ENCODE results near the gene GTF3C4. TPM values are rescaled to one million over a fixed set of nuclear protein-coding genes. Genes with fewer than 3 reads are reported as not detected.
A peak's percentile ranks its signal among the peaks of the same experiment; 100 is the strongest.

GTF3C4 gene
- total RNA-seq, 2 donors from 2014 or later: 28.5 to 29.3 TPM

- Mint-ChIP-seq H3K36me3 (ENCODE audit: low read depth) (peaks cover 33% of the 10 kb centered on the region), H3K9me3 (no peaks in the 10 kb centered on the region), H3K27ac (peak overlapping the region; percentile 91), H3K4me3 (peak overlapping the region; percentile 94), H3K4me1 (peaks cover 20% of the 10 kb centered on the region), H3K27me3 (ENCODE audit: insufficient read depth) (no peaks in the 10 kb centered on the region)
- Histone ChIP-seq H3K36me3 (ENCODE audit: control insufficient read depth, insufficient read depth, low read length) (peaks cover 60% of the 10 kb centered on the region), H3K9me3 (ENCODE audit: control insufficient read depth, low read length) (peaks cover 43% of the 10 kb centered on the region), H3K27me3 (ENCODE audit: control insufficient read depth, insufficient read depth, low read length, poor library complexity, severe bottlenecking) (no peaks in the 10 kb centered on the region), H3K4me1 (ENCODE audit: control insufficient read depth, insufficient read depth, low read length) (peaks cover 3% of the 10 kb centered on the region), H3K27ac (ENCODE audit: low read depth, low read length) (no peak overlapping the region), H3K4me3 (ENCODE audit: low read length) (peak overlapping the region; percentile 96), H3K9ac (ENCODE audit: extremely low read depth, low read length, poor library complexity, severe bottlenecking) (peak overlapping the region; percentile 88)
- 92 to 96% methylated on average over 4 to 6 of the region's 6 CpGs for WGBS, 2 experiments (ENCODE audit: insufficient coverage in 1 of 2, insufficient read length in 1 of 2)
- DNase-seq: no peak
- no peak for TF ChIP-seq CTCF (conservative IDR thresholded peaks at IDR 0.05)
These were observed 1.6 kb downstream of the GTF3C4 start for GRCh38 chr9:132671620-132672412.

- no peaks in the 10 kb centered on the region for H3K27me3 Mint-ChIP-seq (ENCODE audit: insufficient read depth)
- H3K9me3 ChIP-seq (ENCODE audit: control insufficient read depth, low read length): peaks cover 43% of the 10 kb centered on the region
- peaks cover 61% of the 10 kb centered on the region for H3K36me3 ChIP-seq (ENCODE audit: control insufficient read depth, insufficient read depth, low read length)
- peaks cover 3% of the 10 kb centered on the region for H3K4me1 ChIP-seq (ENCODE audit: control insufficient read depth, insufficient read depth, low read length)
- WGBS, 2 experiments (ENCODE audit: insufficient coverage in 1 of 2, insufficient read length in 1 of 2): 86 to 89% methylated on average over 5 of the region's 5 CpGs
- H3K36me3 Mint-ChIP-seq (ENCODE audit: low read depth): peaks cover 31% of the 10 kb centered on the region
- no peaks in the 10 kb centered on the region for H3K9me3 Mint-ChIP-seq
- peaks cover 19% of the 10 kb centered on the region for H3K4me1 Mint-ChIP-seq
- H3K9ac ChIP-seq (ENCODE audit: extremely low read depth, low read length, poor library complexity, severe bottlenecking): no peak overlapping the region
- H3K27ac ChIP-seq (ENCODE audit: low read depth, low read length): no peak overlapping the region
- H3K4me3 Mint-ChIP-seq: peak overlapping the region; percentile 94
- no peak for DNase-seq
- TF ChIP-seq CTCF (conservative IDR thresholded peaks at IDR 0.05): no peak
- H3K27me3 ChIP-seq (ENCODE audit: control insufficient read depth, insufficient read depth, low read length, poor library complexity, severe bottlenecking): no peaks in the 10 kb centered on the region
- H3K27ac Mint-ChIP-seq: peak overlapping the region; percentile 13
- H3K4me3 ChIP-seq (ENCODE audit: low read length): peak overlapping the region; percentile 96
These were observed 2.1 kb downstream of the GTF3C4 start for GRCh38 chr9:132672413-132672690.

GRCh38 chr9:132673355-132673754, 3.1 kb downstream of the GTF3C4 start:
- 90 to 93% methylated on average over 5 to 6 of the region's 6 CpGs for WGBS, 2 experiments (ENCODE audit: insufficient coverage in 1 of 2, insufficient read length in 1 of 2)
- peaks cover 33% of the 10 kb centered on the region for H3K9me3 ChIP-seq (ENCODE audit: control insufficient read depth, low read length)
- H3K27me3 ChIP-seq (ENCODE audit: control insufficient read depth, insufficient read depth, low read length, poor library complexity, severe bottlenecking): no peaks in the 10 kb centered on the region
- peak overlapping the region; percentile 70 for H3K4me3 ChIP-seq (ENCODE audit: low read length)
- no peaks in the 10 kb centered on the region for H3K9me3 Mint-ChIP-seq
- peaks cover 30% of the 10 kb centered on the region for H3K36me3 Mint-ChIP-seq (ENCODE audit: low read depth)
- DNase-seq: no peak
- no peak overlapping the region for H3K4me3 Mint-ChIP-seq
- H3K36me3 ChIP-seq (ENCODE audit: control insufficient read depth, insufficient read depth, low read length): peaks cover 60% of the 10 kb centered on the region
- H3K27ac Mint-ChIP-seq: peak overlapping the region; percentile 1
- H3K4me1 ChIP-seq (ENCODE audit: control insufficient read depth, insufficient read depth, low read length): no peaks in the 10 kb centered on the region
- no peak overlapping the region for H3K27ac ChIP-seq (ENCODE audit: low read depth, low read length)
- peak; percentile 49 for TF ChIP-seq CTCF (conservative IDR thresholded peaks at IDR 0.05)
- H3K4me1 Mint-ChIP-seq: peaks cover 10% of the 10 kb centered on the region
- no peaks in the 10 kb centered on the region for H3K27me3 Mint-ChIP-seq (ENCODE audit: insufficient read depth)
- H3K9ac ChIP-seq (ENCODE audit: extremely low read depth, low read length, poor library complexity, severe bottlenecking): no peak overlapping the region

All from endodermal cell (in vitro differentiated cells).